Measurements from ENCODE around the gene ADAMTS6. TPM values are rescaled to one million over a fixed set of nuclear protein-coding genes. Genes with fewer than 3 reads are reported as not detected.

The ADAMTS6 gene
- total RNA-seq, 1 donor from 2014 or later, result 7.1 TPM

- Mint-ChIP-seq H3K4me3 (no peak overlapping the region), H3K36me3 (ENCODE audit: low read depth) (peaks cover 9% of the 10 kb centered on the region), H3K4me1 (no peaks in the 10 kb centered on the region), H3K9me3 (peaks cover 7% of the 10 kb centered on the region), H3K27me3 (ENCODE audit: low read depth) (no peaks in the 10 kb centered on the region), H3K27ac (ENCODE audit: unreplicated experiment) (no peak overlapping the region)
- no peak for TF ChIP-seq CTCF (conservative IDR thresholded peaks at IDR 0.05)
- no peak for DNase-seq (ENCODE audit: low read depth, low spot score)
Observed at GRCh38 chr5:65451436-65451835, 30.3 kb downstream of the ADAMTS6 start.

- no peak for TF ChIP-seq CTCF (conservative IDR thresholded peaks at IDR 0.05)
- Mint-ChIP-seq H3K27me3 (ENCODE audit: low read depth) (no peaks in the 10 kb centered on the region), H3K4me3 (no peak overlapping the region), H3K9me3 (no peaks in the 10 kb centered on the region), H3K4me1 (no peaks in the 10 kb centered on the region), H3K36me3 (ENCODE audit: low read depth) (peaks cover 4% of the 10 kb centered on the region), H3K27ac (ENCODE audit: unreplicated experiment) (no peak overlapping the region)
- DNase-seq (ENCODE audit: low read depth, low spot score), result no peak
Observed at GRCh38 chr5:65446682-65447081, 35.0 kb downstream of the ADAMTS6 start.

- peaks cover 6% of the 10 kb centered on the region for H3K4me1 Mint-ChIP-seq
- peaks cover 5% of the 10 kb centered on the region for H3K36me3 Mint-ChIP-seq (ENCODE audit: low read depth)
- no peak for TF ChIP-seq CTCF (conservative IDR thresholded peaks at IDR 0.05)
- H3K27me3 Mint-ChIP-seq (ENCODE audit: low read depth), result no peaks in the 10 kb centered on the region
- H3K4me3 Mint-ChIP-seq, result no peak overlapping the region
- no peaks in the 10 kb centered on the region for H3K9me3 Mint-ChIP-seq
- H3K27ac Mint-ChIP-seq (ENCODE audit: unreplicated experiment), result no peak overlapping the region
- no peak for DNase-seq (ENCODE audit: low read depth, low spot score)
Observed at GRCh38 chr5:65441800-65442199, 39.9 kb downstream of the ADAMTS6 start.

- no peaks in the 10 kb centered on the region for H3K27me3 Mint-ChIP-seq (ENCODE audit: low read depth)
Observed at GRCh38 chr5:65440456-65440855, 41.3 kb downstream of the ADAMTS6 start.

GRCh38 chr5:65434122-65434521 is 47.6 kb downstream of the ADAMTS6 start:
- no peak overlapping the region for H3K27ac Mint-ChIP-seq (ENCODE audit: unreplicated experiment)
- peaks cover 3% of the 10 kb centered on the region for H3K36me3 Mint-ChIP-seq (ENCODE audit: low read depth)
- no peaks in the 10 kb centered on the region for H3K27me3 Mint-ChIP-seq (ENCODE audit: low read depth)
- no peak for DNase-seq (ENCODE audit: low read depth, low spot score)
- TF ChIP-seq CTCF (conservative IDR thresholded peaks at IDR 0.05), result no peak
- H3K4me3 Mint-ChIP-seq, result no peak overlapping the region
- H3K4me1 Mint-ChIP-seq, result peaks cover 11% of the 10 kb centered on the region
- no peaks in the 10 kb centered on the region for H3K9me3 Mint-ChIP-seq

More at GRCh38 chr5:65440456-65440855, 41.3 kb downstream of the ADAMTS6 start:
- no peak for TF ChIP-seq CTCF (conservative IDR thresholded peaks at IDR 0.05)
- DNase-seq (ENCODE audit: low read depth, low spot score), result no peak
- no peak overlapping the region for H3K27ac Mint-ChIP-seq (ENCODE audit: unreplicated experiment)
- peaks cover 6% of the 10 kb centered on the region for H3K4me1 Mint-ChIP-seq
- H3K4me3 Mint-ChIP-seq, result no peak overlapping the region
- no peaks in the 10 kb centered on the region for H3K9me3 Mint-ChIP-seq
- H3K36me3 Mint-ChIP-seq (ENCODE audit: low read depth), result peaks cover 7% of the 10 kb centered on the region

- no peak for DNase-seq (ENCODE audit: low read depth, low spot score)
- TF ChIP-seq CTCF (conservative IDR thresholded peaks at IDR 0.05), result no peak
- Mint-ChIP-seq H3K27me3 (ENCODE audit: low read depth) (no peaks in the 10 kb centered on the region), H3K4me3 (no peak overlapping the region), H3K27ac (ENCODE audit: unreplicated experiment) (no peak overlapping the region), H3K9me3 (peaks cover 2% of the 10 kb centered on the region), H3K4me1 (peaks cover 4% of the 10 kb centered on the region), H3K36me3 (ENCODE audit: low read depth) (peaks cover 9% of the 10 kb centered on the region)
Observed at GRCh38 chr5:65426656-65427055, 55.1 kb downstream of the ADAMTS6 start.

Data from neural crest cell (in vitro differentiated cells).